Measurements from ENCODE around the gene ZNF831. TPM values are rescaled to one million over a fixed set of nuclear protein-coding genes. Genes with fewer than 3 reads are reported as not detected.

Gene ZNF831
- total RNA-seq, 4 donors from 2014 or later, result 0.20 to 0.30 (median 0.24) TPM

- intact Hi-C loops (cut with DNase I; ENCODE audit: low total_unique reads), result loop anchor here (5.0 kb wide), 1 partner anchor 134 kb away; no protein-coding TSS in a partner anchor
- WGBS, 2 donors, result 42 to 56% methylated on average over 9 of the region's 9 CpGs
- DNase-seq (ENCODE audit: low spot score in 2 of 2), result peak in 1 of 2 donors; percentile 84
Observed at GRCh38 chr20:59221049-59221706, 57.6 kb downstream of the ZNF831 start.

DNA sequence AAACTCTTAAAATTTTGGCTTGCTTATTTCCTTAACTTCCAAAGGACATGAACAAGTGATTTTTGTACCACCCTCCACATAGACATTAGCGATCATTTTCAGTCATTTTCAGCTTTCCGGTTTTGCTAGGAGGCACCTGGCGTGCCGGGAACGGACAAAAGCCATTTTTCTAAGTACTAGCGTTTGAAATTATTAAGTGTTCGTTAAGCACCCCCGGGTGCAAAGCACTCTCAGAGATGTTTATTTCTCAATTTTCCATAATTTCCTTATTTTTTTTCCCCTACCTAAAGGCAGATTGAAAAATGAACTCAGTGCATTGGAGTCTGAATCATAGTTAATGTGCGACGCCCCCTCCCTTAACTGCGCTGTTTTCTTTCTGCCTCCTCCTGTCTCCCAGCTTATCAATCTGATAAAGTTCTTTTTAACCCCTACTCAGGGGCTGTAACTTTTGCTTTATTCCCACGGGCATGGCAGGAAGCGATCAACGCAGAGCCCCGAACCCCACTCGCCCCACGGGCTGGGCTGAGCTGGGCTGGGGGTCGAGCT is 58.2 kb downstream of the ZNF831 start:
- WGBS, 2 donors, result 10% methylated on average over 18 of the region's 18 CpGs
- H3K4me3 ChIP-seq (ENCODE audit: low read depth, poor library complexity, severe bottlenecking), result peak overlapping the region; percentile 24
- peak in 1 of 2 donors; percentile 83 for DNase-seq (ENCODE audit: low spot score in 2 of 2)
- TF ChIP-seq CTCF (IDR thresholded peaks at IDR 0.05) (no peak), POLR2A (IDR thresholded peaks at IDR 0.05) (no peak)
- intact Hi-C loops (cut with DNase I; ENCODE audit: low total_unique reads), result loop anchor here (5.0 kb wide), 1 partner anchor 134 kb away; no protein-coding TSS in a partner anchor

More at GRCh38 chr20:59221049-59221706, 57.6 kb downstream of the ZNF831 start:
- no peak for TF ChIP-seq POLR2A (IDR thresholded peaks at IDR 0.05)
- TF ChIP-seq CTCF (IDR thresholded peaks at IDR 0.05), result no peak
- no peak overlapping the region for H3K4me3 ChIP-seq (ENCODE audit: low read depth, poor library complexity, severe bottlenecking)

GRCh38 chr20:59222253-59223181 is 58.9 kb downstream of the ZNF831 start:
- peak; percentile 70 to 95 for DNase-seq (ENCODE audit: low spot score in 2 of 2)
- peak overlapping the region; percentile 24 for H3K4me3 ChIP-seq (ENCODE audit: low read depth, poor library complexity, severe bottlenecking)
- no peak for TF ChIP-seq POLR2A (IDR thresholded peaks at IDR 0.05)
- TF ChIP-seq CTCF (IDR thresholded peaks at IDR 0.05), result peak in 1 of 3 donors; percentile 69
- intact Hi-C loops (cut with DNase I; ENCODE audit: low total_unique reads), result loop anchor here (5.0 kb wide), 1 partner anchor 135 kb away; no protein-coding TSS in a partner anchor
- WGBS, 2 donors, result 1 to 3% methylated on average over 49 to 51 of the region's 51 CpGs

DNA sequence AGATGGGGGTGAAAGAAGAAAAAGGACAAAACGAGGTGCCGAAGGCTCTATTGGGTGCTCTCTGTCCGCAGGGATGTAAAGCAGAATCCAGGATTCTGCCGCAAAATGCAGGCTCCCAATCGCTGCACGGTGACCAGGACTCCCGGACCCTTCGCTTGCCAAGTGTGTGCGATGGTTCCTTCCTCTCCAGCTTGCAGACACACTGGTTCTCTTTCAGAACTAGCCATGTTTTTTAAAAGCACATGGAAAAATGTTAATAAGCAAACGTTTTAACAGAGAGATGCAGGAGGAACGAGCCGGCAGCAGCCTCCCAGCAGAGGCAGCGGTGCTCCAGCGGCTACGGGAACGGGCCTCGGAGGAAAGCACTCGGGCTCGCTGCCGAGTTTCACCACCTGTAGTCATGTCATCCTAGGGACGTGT is 59.6 kb downstream of the ZNF831 start:
- TF ChIP-seq CTCF (IDR thresholded peaks at IDR 0.05) (no peak), POLR2A (IDR thresholded peaks at IDR 0.05) (no peak)
- intact Hi-C loops (cut with DNase I; ENCODE audit: low total_unique reads), result loop anchor here (5.0 kb wide), 1 partner anchor 136 kb away; no protein-coding TSS in a partner anchor
- H3K4me3 ChIP-seq (ENCODE audit: low read depth, poor library complexity, severe bottlenecking), result no peak overlapping the region
- WGBS, 2 donors, result 7 to 22% methylated on average over 21 of the region's 21 CpGs
- peak in 1 of 2 donors; percentile 83 for DNase-seq (ENCODE audit: low spot score in 2 of 2)

DNA sequence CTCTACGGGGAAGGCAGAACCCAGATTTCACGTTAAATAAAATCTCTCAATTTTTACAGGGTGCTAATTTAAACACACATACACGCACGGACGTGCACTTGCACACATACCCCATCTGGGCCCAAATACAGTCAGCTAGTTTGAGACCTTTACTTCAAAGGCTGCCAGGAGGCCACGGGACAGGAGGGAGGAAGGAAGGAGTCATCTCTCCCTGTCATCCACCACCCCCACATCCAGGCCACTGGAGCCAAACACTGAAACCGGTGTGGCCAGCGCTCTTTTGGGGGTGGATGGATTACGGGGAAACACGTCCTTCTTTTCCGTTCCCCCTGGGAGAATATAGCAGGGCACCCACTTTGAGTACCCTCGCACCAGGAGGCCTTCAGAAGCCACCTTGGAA is 60.1 kb downstream of the ZNF831 start:
- 75 to 79% methylated on average over 12 of the region's 12 CpGs for WGBS, 2 donors
- H3K4me3 ChIP-seq (ENCODE audit: low read depth, poor library complexity, severe bottlenecking), result no peak overlapping the region
- TF ChIP-seq CTCF (IDR thresholded peaks at IDR 0.05), result no peak
- TF ChIP-seq POLR2A (IDR thresholded peaks at IDR 0.05), result no peak
- intact Hi-C loops (cut with DNase I; ENCODE audit: low total_unique reads), result loop anchor here (5.0 kb wide), 1 partner anchor 136 kb away; no protein-coding TSS in a partner anchor
- DNase-seq (ENCODE audit: low spot score in 2 of 2), result peak in 1 of 2 donors; percentile 67

Measured in lower leg skin (tissue), 4 donors.